Spleen (tissue), 11 donors: ENCODE results near the gene CHD1. TPM values are rescaled to one million over a fixed set of nuclear protein-coding genes. Genes with fewer than 3 reads are reported as not detected.

Experiments
- DNase-seq: peaks from one replicate; pipeline ENCODE4 v3.0.0-alpha.2; 2020
- H3K27ac ChIP-seq, 8 donors: fragments of 200-600 bp; sonication (generic) in 7 of 8; 1 replicate in 4 of 8; 2 replicates in 4 of 8; pipeline versions ENCODE4 v1.5.0 to v1.8.0; 2016 to 2021; ENCODE audit warnings: inconsistent platforms in 4 of 8, mild to moderate bottlenecking in 4 of 8, moderate library complexity in 1 of 8
- H3K27me3 ChIP-seq, 7 donors: fragments of 200-600 bp; sonication (generic) in 6 of 7; replicated peaks in 1 of 7; 1 replicate in 4 of 7; 2 replicates in 3 of 7; pipeline versions ENCODE4 v1.5.0 to v1.8.0; 2016 to 2021; ENCODE audit warnings: inconsistent platforms in 3 of 7, mild to moderate bottlenecking in 1 of 7
- H3K36me3 ChIP-seq, 6 donors: fragments of 200-600 bp; sonication (generic) in 5 of 6; 1 replicate in 4 of 6; 2 replicates in 2 of 6; pipeline versions ENCODE4 v1.5.0 to v1.8.0; 2016 to 2021; ENCODE audit warnings: inconsistent platforms in 2 of 6
- H3K4me1 ChIP-seq, 6 donors: fragments of 200-600 bp; sonication (generic) in 5 of 6; 1 replicate in 3 of 6; 2 replicates in 3 of 6; pipeline versions ENCODE4 v1.5.0 to v1.8.0; 2016 to 2021; ENCODE audit warnings: inconsistent platforms in 3 of 6
- H3K4me3 ChIP-seq, 8 donors: fragments of 200-600 bp; sonication (generic) in 7 of 8; 1 replicate in 4 of 8; 2 replicates in 4 of 8; pipeline versions ENCODE4 v1.5.0 to v1.8.0; 2016 to 2021; ENCODE audit warnings: inconsistent platforms in 4 of 8, mild to moderate bottlenecking in 4 of 8, moderate library complexity in 2 of 8
- H3K9me3 ChIP-seq, 8 donors: fragments of 200-600 bp; sonication (generic) in 7 of 8; 1 replicate in 4 of 8; 2 replicates in 4 of 8; pipeline versions ENCODE4 v1.5.0 to v1.8.0; 2016 to 2021; ENCODE audit warnings: inconsistent platforms in 4 of 8
- POLR2A ChIP-seq, 3 donors: fragments of 450-650 bp; IDR thresholded peaks; one replicate each; pipeline ENCODE4 v1.5.1; 2017; ENCODE audit warnings: antibody characterized with exemption in 3 of 3, mild to moderate bottlenecking in 1 of 3
- POLR2AphosphoS5 ChIP-seq, 3 donors: sonication (generic); formaldehyde crosslinking; IDR thresholded peaks; one replicate each; pipeline ENCODE4 v1.5.1; 2017; ENCODE audit warnings: antibody characterized with exemption in 3 of 3
- WGBS, 5 donors: extraction: QIAGEN DNeasy Blood & Tissue Kit in 3 of 5; methylation state at CpG; one replicate each; pipeline versions ENCODE4 v1.1.5 to v1.1.7; 2013 to 2018; 5-methylcytosine and 5-hydroxymethylcytosine counted together
- intact Hi-C: fragments of 100-400 bp; cut with DNase I; formaldehyde crosslinking; loops from one replicate; pipeline ENCODE4 v1.15.0; 2023; ENCODE audit warnings: low total_unique reads
- polyA plus RNA-seq, 3 donors: library from polyadenylated mRNA; stranded (reverse); fragments of 200-250 nt; gene quantifications; one replicate each; pipeline ENCODE4 v1.2.1, GENCODE V29; 2013
- total RNA-seq, 7 donors: library from RNA; depleted of rRNA in 3 of 7; stranded (reverse); fragments of >200 nt in 3 of 7; fragmentation: NEBNext Ultra II Directional in 4 of 7; extraction: Animal tissue kit (Norgen Biotek cat#: 25700) in 4 of 7; gene quantifications; one replicate each; pipeline versions ENCODE4 v1.1.0 to v1.2.1, GENCODE V29; 2016 to 2021
- TF ChIP-seq, protein P1 (sequence below), 11 experiments: fragments of 200-600 bp in 7 of 11; fragments of 450-650 bp in 4 of 11; sonication (generic) in 4 of 11; IDR thresholded peaks in 8 of 11; conservative IDR thresholded peaks in 3 of 11; 1 replicate in 7 of 11; 2 replicates in 4 of 11; pipeline versions ENCODE4 v1.4.0 to v1.8.0; 2016 to 2021; ENCODE audit warnings: antibody characterized with exemption in 11 of 11, inconsistent platforms in 4 of 11, mild to moderate bottlenecking in 1 of 11
- donor health status: healthy with polysubstance abuse.
- donor health status: DM: no; HTN: no; CAD: no; lungs with moderate emphysema.
- donor health status: DM: no; HTN: no; CAD: no.
- donor health status: Bipolar disorder and iron deficiency.
- donor health status: healthy.
- donor health status: DM: no; HTN: no; CAD: no.
- donor health status: DM: yes; HTN: yes; CAD: no.

The CHD1 gene
- total and polyA plus RNA-seq, 10 donors: 17.3 to 118 (median 66.1) TPM

DNA sequence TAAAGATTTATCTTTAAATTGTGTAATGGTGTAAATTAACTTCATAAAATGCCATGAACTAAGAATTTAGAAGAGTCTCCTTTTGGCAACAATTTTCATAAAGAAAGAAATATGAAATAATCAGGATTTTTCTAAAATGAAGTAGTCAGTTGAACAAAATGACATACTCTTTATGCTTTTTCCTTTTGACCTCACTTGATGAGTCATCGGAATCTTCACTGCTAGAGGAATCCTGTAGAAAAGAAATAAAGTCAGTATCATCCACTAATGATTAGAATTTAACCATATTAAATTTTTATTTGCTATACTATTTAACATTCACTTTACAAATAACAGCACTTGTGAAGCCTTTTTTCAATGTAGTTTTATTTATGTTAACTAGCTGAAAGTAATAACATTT lies 26.1 kb downstream of the CHD1 start:
- WGBS, 5 donors: 87 to 98% (median 94%) methylated on average over 1 of the region's 1 CpG
- H3K4me1 ChIP-seq: peaks cover 3 to 40% (median 19%) of the 10 kb centered on the region in 6 donors
- peaks cover 4 to 73% (median 58%) of the 10 kb centered on the region in 6 donors for H3K36me3 ChIP-seq
- TF ChIP-seq, protein P1, sequence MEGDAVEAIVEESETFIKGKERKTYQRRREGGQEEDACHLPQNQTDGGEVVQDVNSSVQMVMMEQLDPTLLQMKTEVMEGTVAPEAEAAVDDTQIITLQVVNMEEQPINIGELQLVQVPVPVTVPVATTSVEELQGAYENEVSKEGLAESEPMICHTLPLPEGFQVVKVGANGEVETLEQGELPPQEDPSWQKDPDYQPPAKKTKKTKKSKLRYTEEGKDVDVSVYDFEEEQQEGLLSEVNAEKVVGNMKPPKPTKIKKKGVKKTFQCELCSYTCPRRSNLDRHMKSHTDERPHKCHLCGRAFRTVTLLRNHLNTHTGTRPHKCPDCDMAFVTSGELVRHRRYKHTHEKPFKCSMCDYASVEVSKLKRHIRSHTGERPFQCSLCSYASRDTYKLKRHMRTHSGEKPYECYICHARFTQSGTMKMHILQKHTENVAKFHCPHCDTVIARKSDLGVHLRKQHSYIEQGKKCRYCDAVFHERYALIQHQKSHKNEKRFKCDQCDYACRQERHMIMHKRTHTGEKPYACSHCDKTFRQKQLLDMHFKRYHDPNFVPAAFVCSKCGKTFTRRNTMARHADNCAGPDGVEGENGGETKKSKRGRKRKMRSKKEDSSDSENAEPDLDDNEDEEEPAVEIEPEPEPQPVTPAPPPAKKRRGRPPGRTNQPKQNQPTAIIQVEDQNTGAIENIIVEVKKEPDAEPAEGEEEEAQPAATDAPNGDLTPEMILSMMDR (IDR thresholded peaks at IDR 0.05 in 8 of 11, conservative IDR thresholded peaks at IDR 0.05 in 3 of 11): no peak
- TF ChIP-seq POLR2AphosphoS5 (IDR thresholded peaks at IDR 0.05) (no peak), POLR2A (IDR thresholded peaks at IDR 0.05) (no peak)
- no peak overlapping the region for H3K27ac ChIP-seq
- no peaks in the 10 kb centered on the region for H3K9me3 ChIP-seq
- DNase-seq: no peak
- no peak overlapping the region for H3K4me3 ChIP-seq
- intact Hi-C loops: no loop called here
- H3K27me3 ChIP-seq: no peaks in the 10 kb centered on the region

DNA sequence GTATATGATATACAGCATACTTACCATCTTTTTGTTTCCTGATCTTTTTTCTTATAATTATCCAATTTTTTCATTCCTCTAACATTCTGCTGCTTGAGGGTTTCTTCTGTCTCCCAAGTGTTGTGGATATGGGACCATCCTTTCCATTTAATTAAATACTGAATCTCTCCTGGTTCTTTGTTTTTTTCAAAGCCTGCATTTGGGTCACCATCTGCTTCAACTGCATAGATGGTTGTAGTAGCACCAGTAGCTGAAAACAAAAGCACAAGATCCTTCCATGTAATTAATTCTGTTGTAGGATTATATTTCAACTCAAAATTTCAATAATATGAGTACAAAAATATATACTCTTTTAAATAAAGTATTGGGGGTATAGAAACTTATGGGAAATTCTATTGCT lies 29.4 kb downstream of the CHD1 start:
- Histone ChIP-seq H3K27ac (no peak overlapping the region), H3K4me1 (peaks cover 0 to 14% (median 0%) of the 10 kb centered on the region in 6 donors), H3K27me3 (no peaks in the 10 kb centered on the region), H3K36me3 (peaks cover 4 to 100% (median 87%) of the 10 kb centered on the region in 6 donors), H3K4me3 (no peak overlapping the region), H3K9me3 (no peaks in the 10 kb centered on the region)
- TF ChIP-seq POLR2A (IDR thresholded peaks at IDR 0.05): no peak
- TF ChIP-seq, protein P1 (IDR thresholded peaks at IDR 0.05 in 8 of 11, conservative IDR thresholded peaks at IDR 0.05 in 3 of 11): no peak
- TF ChIP-seq POLR2AphosphoS5 (IDR thresholded peaks at IDR 0.05): no peak
- intact Hi-C loops: no loop called here
- DNase-seq: no peak

DNA sequence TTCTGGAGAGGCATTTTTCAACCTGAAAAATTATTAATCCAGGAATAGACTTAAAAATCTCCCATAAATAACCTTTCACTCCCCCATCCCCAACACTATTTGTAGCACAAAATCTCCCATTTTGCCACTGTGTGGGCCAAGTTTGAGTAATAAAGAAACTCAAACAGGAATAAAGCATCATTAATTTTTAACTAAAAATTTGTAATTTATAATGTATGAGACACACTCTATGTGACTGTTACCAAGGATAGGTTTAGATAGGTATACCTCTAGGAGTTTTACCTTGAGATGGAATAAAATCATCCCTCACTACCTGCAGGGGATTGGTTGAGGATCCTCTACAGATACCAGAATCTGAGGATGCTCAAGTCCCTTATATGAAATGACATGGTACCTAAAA lies 30.1 kb downstream of the CHD1 start:
- TF ChIP-seq POLR2AphosphoS5 (IDR thresholded peaks at IDR 0.05) (no peak), POLR2A (IDR thresholded peaks at IDR 0.05) (no peak)
- TF ChIP-seq, protein P1 (IDR thresholded peaks at IDR 0.05 in 8 of 11, conservative IDR thresholded peaks at IDR 0.05 in 3 of 11): no peak
- intact Hi-C loops: no loop called here
- H3K4me1 ChIP-seq: peaks cover 0 to 14% (median 0%) of the 10 kb centered on the region in 6 donors
- H3K9me3 ChIP-seq: no peaks in the 10 kb centered on the region
- no peaks in the 10 kb centered on the region for H3K27me3 ChIP-seq
- no peak overlapping the region for H3K27ac ChIP-seq
- H3K4me3 ChIP-seq: no peak overlapping the region
- H3K36me3 ChIP-seq: peaks cover 4 to 100% (median 91%) of the 10 kb centered on the region in 6 donors
- DNase-seq: no peak

DNA sequence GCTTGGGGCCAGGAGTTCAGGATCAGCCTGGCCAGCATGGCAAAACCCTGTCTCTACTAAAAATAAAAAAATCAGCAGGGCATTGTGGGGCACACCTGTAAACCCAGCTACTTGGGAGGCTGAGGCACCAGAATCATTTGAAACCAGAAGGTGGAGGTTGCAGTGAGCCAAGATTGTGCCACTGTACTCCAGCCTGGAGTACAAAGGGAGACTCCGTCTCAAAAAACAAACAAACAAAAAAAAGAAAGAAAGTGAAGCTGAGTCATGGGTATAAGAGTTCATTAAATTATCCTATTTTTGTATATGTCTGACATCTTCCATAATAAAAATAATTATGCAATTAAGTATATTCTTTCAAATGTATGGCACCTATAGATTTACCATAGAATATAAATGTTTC lies 37.2 kb downstream of the CHD1 start:
- DNase-seq: no peak
- TF ChIP-seq POLR2AphosphoS5 (IDR thresholded peaks at IDR 0.05) (no peak), POLR2A (IDR thresholded peaks at IDR 0.05) (no peak)
- TF ChIP-seq, protein P1 (IDR thresholded peaks at IDR 0.05 in 8 of 11, conservative IDR thresholded peaks at IDR 0.05 in 3 of 11): no peak
- Histone ChIP-seq H3K36me3 (peaks cover 4 to 100% (median 85%) of the 10 kb centered on the region in 6 donors), H3K27ac (no peak overlapping the region), H3K4me1 (peaks cover 0 to 5% (median 0%) of the 10 kb centered on the region in 6 donors), H3K27me3 (no peaks in the 10 kb centered on the region), H3K4me3 (no peak overlapping the region), H3K9me3 (no peaks in the 10 kb centered on the region)
- intact Hi-C loops: no loop called here
- WGBS, 5 donors: 93 to 100% (median 96%) methylated on average over 1 of the region's 1 CpG
